ENCODE data around the gene RNF180. TPM values are rescaled to one million over a fixed set of nuclear protein-coding genes. Genes with fewer than 3 reads are reported as not detected.
"Not testable (repeated sequence)": the region's sequence is repeated elsewhere in the genome, so short reads cannot be mapped to it uniquely, and the experiment has no call there.

RNF180 gene
- total RNA-seq, 1 experiment from 2014 or later: 0.30 TPM

DNA sequence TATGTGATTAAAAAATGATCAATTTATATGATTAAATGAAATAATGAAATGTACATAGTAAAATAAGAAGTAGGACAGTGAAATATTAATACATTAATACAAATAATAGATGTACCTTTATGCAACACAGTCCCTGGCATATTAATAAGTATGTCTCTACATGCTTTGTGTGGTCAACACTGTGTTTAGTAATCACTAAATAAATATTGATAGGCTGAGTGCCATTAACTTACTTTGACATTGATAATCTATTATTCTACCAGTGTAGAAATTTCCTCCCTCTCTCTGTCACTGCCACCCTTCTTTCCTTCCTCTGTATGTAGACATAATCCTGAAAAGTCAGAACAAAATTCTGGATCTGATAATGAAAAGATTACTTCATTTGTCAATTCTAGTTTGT is 43.7 kb downstream of the RNF180 start:
- no peaks in the 10 kb centered on the region for H3K79me2 ChIP-seq (ENCODE audit: low read length)
- no peaks in the 10 kb centered on the region for H3K9me2 ChIP-seq (replicated peaks; ENCODE audit: insufficient read depth, low read length)
- H3K4me1 ChIP-seq (ENCODE audit: low read length): no peaks in the 10 kb centered on the region
- no peaks in the 10 kb centered on the region for H3K9me3 ChIP-seq (ENCODE audit: low read length)
- H3K4me2 ChIP-seq (ENCODE audit: low read depth, low read length, poor library complexity, severe bottlenecking): no peak overlapping the region
- no peaks in the 10 kb centered on the region for H3K36me3 ChIP-seq (ENCODE audit: insufficient read depth, low read length)
- H2AFZ ChIP-seq (ENCODE audit: low read length): no peak overlapping the region
- H3K27me3 ChIP-seq (ENCODE audit: low read length): no peaks in the 10 kb centered on the region
- H3K9ac ChIP-seq (ENCODE audit: low read length): no peak overlapping the region
- no peaks in the 10 kb centered on the region for H4K20me1 ChIP-seq (ENCODE audit: insufficient read depth, low read depth, low read length)
- DNase-seq: no peak
- no peak overlapping the region for H3K27ac ChIP-seq (ENCODE audit: low read length)
- no peak overlapping the region for H3K4me3 ChIP-seq (ENCODE audit: low read length)

DNA sequence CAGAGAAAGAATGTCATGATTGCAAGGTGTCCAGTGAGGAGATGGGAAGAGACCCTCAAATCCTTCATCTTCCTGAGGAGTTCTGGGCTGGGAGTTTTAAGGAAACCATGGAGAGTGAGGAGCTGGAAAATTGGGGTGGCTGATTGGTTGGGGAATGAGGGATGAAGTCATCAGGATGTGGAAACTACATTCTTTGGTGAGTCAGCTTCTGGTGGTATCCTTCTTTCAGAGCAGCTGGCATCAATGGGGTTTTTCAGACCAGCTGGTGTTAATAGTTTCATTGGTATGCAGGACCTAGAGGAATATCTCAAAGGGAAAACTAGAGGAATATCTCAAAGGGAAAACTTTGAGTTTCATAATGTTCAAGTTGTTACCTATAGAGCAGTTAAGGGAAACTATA is 45.2 kb downstream of the RNF180 start:
- Histone ChIP-seq H2AFZ (ENCODE audit: low read length) (no peak overlapping the region), H3K4me2 (ENCODE audit: low read depth, low read length, poor library complexity, severe bottlenecking) (no peak overlapping the region), H3K9ac (ENCODE audit: low read length) (no peak overlapping the region), H3K27ac (ENCODE audit: low read length) (no peak overlapping the region), H3K9me3 (ENCODE audit: low read length) (no peaks in the 10 kb centered on the region), H3K79me2 (ENCODE audit: low read length) (no peaks in the 10 kb centered on the region), H3K4me1 (ENCODE audit: low read length) (no peaks in the 10 kb centered on the region), H3K9me2 (replicated peaks; ENCODE audit: insufficient read depth, low read length) (no peaks in the 10 kb centered on the region), H3K36me3 (ENCODE audit: insufficient read depth, low read length) (no peaks in the 10 kb centered on the region), H4K20me1 (ENCODE audit: insufficient read depth, low read depth, low read length) (no peaks in the 10 kb centered on the region), H3K4me3 (ENCODE audit: low read length) (no peak overlapping the region), H3K27me3 (ENCODE audit: low read length) (no peaks in the 10 kb centered on the region)
- no peak for DNase-seq

DNA sequence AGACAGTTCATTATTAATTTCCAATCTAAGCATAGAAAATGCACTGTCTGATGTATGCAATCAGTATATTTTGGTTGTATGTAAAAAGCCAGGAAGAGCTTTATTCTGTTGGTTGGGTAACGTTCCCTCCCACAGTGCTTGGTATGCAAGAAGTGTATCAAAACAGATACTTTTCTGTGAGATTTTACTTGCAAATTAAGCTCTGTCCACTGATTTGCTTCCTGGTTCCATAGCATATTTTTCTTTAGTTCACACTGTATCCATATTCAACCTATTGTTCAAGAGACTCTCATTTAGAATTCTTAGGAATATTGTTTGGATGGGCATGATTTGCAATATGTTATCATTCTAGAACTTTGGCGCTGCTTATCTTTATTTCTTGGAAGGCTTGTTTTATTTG is 47.4 kb downstream of the RNF180 start:
- Histone ChIP-seq H3K4me3 (ENCODE audit: low read length) (no peak overlapping the region), H3K27me3 (ENCODE audit: low read length) (no peaks in the 10 kb centered on the region), H3K27ac (ENCODE audit: low read length) (no peak overlapping the region), H3K9ac (ENCODE audit: low read length) (no peak overlapping the region), H3K4me1 (ENCODE audit: low read length) (no peaks in the 10 kb centered on the region), H3K79me2 (ENCODE audit: low read length) (no peaks in the 10 kb centered on the region), H3K36me3 (ENCODE audit: insufficient read depth, low read length) (no peaks in the 10 kb centered on the region), H3K9me3 (ENCODE audit: low read length) (no peaks in the 10 kb centered on the region), H3K4me2 (ENCODE audit: low read depth, low read length, poor library complexity, severe bottlenecking) (no peak overlapping the region), H4K20me1 (ENCODE audit: insufficient read depth, low read depth, low read length) (no peaks in the 10 kb centered on the region), H3K9me2 (replicated peaks; ENCODE audit: insufficient read depth, low read length) (no peaks in the 10 kb centered on the region; the same call in 1 of the 2 replicates), H2AFZ (ENCODE audit: low read length) (no peak overlapping the region)
- DNase-seq: no peak

DNA sequence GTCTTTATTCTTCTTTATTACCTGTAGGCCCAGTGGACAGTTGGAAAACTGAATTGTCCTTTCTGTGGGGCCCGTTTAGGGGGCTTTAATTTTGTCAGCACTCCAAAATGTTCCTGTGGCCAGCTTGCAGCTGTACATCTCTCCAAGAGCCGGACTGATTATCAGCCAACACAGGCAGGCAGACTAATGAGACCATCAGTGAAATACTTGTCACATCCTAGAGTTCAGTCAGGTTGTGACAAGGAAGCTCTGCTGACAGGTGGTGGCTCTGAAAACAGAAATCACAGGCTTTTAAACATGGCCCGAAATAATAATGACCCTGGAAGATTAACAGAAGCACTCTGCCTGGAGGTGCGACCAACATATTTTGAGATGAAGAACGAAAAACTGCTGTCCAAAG is 47.9 kb downstream of the RNF180 start:
- Histone ChIP-seq H3K36me3 (ENCODE audit: insufficient read depth, low read length) (no peaks in the 10 kb centered on the region), H3K4me1 (ENCODE audit: low read length) (no peaks in the 10 kb centered on the region), H3K27ac (ENCODE audit: low read length) (no peak overlapping the region), H3K9ac (ENCODE audit: low read length) (no peak overlapping the region), H3K4me3 (ENCODE audit: low read length) (no peak overlapping the region), H3K9me2 (replicated peaks; ENCODE audit: insufficient read depth, low read length) (no peaks in the 10 kb centered on the region; the same call in 1 of the 2 replicates), H3K27me3 (ENCODE audit: low read length) (no peaks in the 10 kb centered on the region), H2AFZ (ENCODE audit: low read length) (no peak overlapping the region), H3K9me3 (ENCODE audit: low read length) (no peaks in the 10 kb centered on the region), H4K20me1 (ENCODE audit: insufficient read depth, low read depth, low read length) (no peaks in the 10 kb centered on the region), H3K79me2 (ENCODE audit: low read length) (no peaks in the 10 kb centered on the region), H3K4me2 (ENCODE audit: low read depth, low read length, poor library complexity, severe bottlenecking) (no peak overlapping the region)
- no peak for DNase-seq

DNA sequence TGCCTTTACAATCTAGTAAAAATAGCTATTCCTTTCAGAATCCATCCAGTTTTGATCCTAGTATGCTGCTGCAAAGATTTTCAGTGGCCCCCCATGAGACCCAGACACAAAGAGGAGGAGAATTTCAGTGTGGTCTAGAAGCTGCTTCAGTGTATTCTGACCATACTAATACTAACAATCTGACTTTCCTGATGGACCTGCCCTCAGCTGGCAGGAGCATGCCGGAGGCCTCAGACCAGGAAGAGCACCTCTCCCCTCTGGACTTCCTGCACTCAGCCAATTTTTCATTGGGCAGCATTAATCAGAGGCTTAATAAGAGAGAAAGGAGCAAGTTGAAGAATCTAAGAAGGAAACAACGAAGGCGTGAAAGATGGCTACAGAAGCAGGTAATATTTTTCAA is 48.5 kb downstream of the RNF180 start:
- H3K27me3 ChIP-seq (ENCODE audit: low read length): no peaks in the 10 kb centered on the region
- no peak for DNase-seq
- no peaks in the 10 kb centered on the region for H4K20me1 ChIP-seq (ENCODE audit: insufficient read depth, low read depth, low read length)
- no peaks in the 10 kb centered on the region for H3K9me3 ChIP-seq (ENCODE audit: low read length)
- H2AFZ ChIP-seq (ENCODE audit: low read length): no peak overlapping the region
- H3K79me2 ChIP-seq (ENCODE audit: low read length): no peaks in the 10 kb centered on the region
- H3K9ac ChIP-seq (ENCODE audit: low read length): no peak overlapping the region
- no peaks in the 10 kb centered on the region; the same call in 1 of the 2 replicates for H3K9me2 ChIP-seq (replicated peaks; ENCODE audit: insufficient read depth, low read length)
- no peak overlapping the region for H3K27ac ChIP-seq (ENCODE audit: low read length)
- H3K4me3 ChIP-seq (ENCODE audit: low read length): no peak overlapping the region
- no peak overlapping the region for H3K4me2 ChIP-seq (ENCODE audit: low read depth, low read length, poor library complexity, severe bottlenecking)
- H3K36me3 ChIP-seq (ENCODE audit: insufficient read depth, low read length): no peaks in the 10 kb centered on the region
- no peaks in the 10 kb centered on the region for H3K4me1 ChIP-seq (ENCODE audit: low read length)

DNA sequence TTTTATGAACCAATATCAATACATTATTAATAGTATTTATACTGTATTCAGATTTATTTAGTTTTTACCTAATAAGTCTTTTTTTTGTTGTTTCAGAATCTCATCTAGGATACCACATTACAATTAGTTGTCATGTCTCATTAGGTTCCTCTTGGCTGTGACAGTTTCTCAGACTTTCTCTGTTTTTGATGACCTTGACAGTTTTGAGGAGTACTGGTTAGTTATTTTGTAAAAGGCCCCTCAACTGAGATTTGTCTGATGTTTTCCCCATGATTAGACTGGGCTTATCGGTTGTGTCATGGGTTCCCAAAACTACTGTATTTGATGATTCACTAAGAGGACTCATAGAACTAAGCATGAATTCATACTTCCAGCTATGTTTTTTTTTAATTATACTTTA is 56.3 kb downstream of the RNF180 start:
- H3K4me3 ChIP-seq (ENCODE audit: low read length): no peak overlapping the region
- H3K4me2 ChIP-seq (ENCODE audit: low read depth, low read length, poor library complexity, severe bottlenecking): no peak overlapping the region
- H3K36me3 ChIP-seq (ENCODE audit: insufficient read depth, low read length): no peaks in the 10 kb centered on the region
- DNase-seq: no peak
- no peak overlapping the region for H2AFZ ChIP-seq (ENCODE audit: low read length)
- H3K27me3 ChIP-seq (ENCODE audit: low read length): no peaks in the 10 kb centered on the region
- H3K9me3 ChIP-seq (ENCODE audit: low read length): no peaks in the 10 kb centered on the region
- H4K20me1 ChIP-seq (ENCODE audit: insufficient read depth, low read depth, low read length): no peaks in the 10 kb centered on the region
- H3K27ac ChIP-seq (ENCODE audit: low read length): no peak overlapping the region
- no peaks in the 10 kb centered on the region for H3K79me2 ChIP-seq (ENCODE audit: low read length)
- H3K9me2 ChIP-seq (replicated peaks; ENCODE audit: insufficient read depth, low read length): no peaks in the 10 kb centered on the region; the same call in 1 of the 2 replicates
- H3K9ac ChIP-seq (ENCODE audit: low read length): no peak overlapping the region
- no peaks in the 10 kb centered on the region for H3K4me1 ChIP-seq (ENCODE audit: low read length)

DNA sequence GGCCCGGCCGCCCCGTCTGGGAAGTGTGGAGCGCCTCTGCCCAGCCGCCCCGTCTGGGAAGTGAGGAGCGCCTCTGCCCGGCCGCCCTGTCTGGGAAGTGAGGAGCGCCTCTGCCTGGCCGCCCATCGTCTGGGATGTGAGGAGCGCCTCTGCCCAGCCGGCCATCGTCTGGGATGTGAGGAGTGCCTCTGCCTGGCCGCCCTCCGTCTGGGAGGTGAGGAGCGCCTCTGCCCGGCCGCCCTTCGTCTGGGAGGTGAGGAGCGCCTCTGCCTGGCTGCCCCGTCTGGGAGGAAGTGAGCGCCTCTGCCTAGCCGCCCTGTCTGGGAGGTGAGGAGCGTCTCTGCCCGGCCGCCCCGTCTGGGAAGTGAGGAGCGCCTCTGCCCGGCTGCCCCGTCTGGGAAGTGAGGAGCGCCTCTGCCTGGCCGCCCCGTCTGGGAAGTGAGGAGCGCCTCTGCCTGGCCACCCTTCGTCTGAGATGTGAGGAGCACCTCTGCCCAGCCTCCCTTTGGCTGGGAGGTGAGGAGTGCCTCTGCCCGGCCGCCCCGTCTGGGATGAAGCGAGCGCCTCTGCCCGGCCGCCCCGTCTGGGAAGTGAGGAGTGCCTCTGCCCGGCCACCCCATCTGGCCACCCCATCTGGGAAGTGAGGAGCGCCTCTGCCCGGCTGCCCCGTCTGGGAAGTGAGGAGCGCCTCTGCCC is 59.8 kb downstream of the RNF180 start:
- H3K36me3 ChIP-seq (ENCODE audit: insufficient read depth, low read length); H3K9ac ChIP-seq (ENCODE audit: low read length); H2AFZ ChIP-seq (ENCODE audit: low read length); H4K20me1 ChIP-seq (ENCODE audit: insufficient read depth, low read depth, low read length); H3K4me3 ChIP-seq (ENCODE audit: low read length); H3K9me3 ChIP-seq (ENCODE audit: low read length); H3K9me2 ChIP-seq (replicated peaks; ENCODE audit: insufficient read depth, low read length); H3K27me3 ChIP-seq (ENCODE audit: low read length); DNase-seq; H3K79me2 ChIP-seq (ENCODE audit: low read length); H3K27ac ChIP-seq (ENCODE audit: low read length); H3K4me2 ChIP-seq (ENCODE audit: low read depth, low read length, poor library complexity, severe bottlenecking); H3K4me1 ChIP-seq (ENCODE audit: low read length): not testable (repeated sequence)

DNA sequence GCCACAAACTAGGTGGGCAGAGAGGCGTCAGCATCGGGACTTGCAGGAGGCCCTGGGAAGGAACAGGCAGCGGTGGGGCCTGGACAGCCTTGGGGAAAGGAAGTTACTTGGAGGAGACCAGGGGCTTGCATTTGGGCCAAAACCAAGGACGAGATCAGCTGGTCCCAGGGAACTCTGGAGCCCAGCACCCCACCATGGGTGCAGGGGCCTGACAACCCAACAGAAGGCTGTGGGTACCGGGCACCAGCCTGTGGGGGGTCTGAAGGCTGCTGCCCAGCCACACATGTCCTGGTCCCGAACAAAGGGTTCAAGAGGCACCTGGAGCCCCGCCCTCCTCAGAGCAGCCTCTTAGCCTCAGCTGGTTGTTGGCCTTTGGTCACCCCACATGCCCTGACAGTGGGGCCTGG is 61.5 kb downstream of the RNF180 start:
- not testable (repeated sequence) for H4K20me1 ChIP-seq (ENCODE audit: insufficient read depth, low read depth, low read length); H3K4me1 ChIP-seq (ENCODE audit: low read length); H3K79me2 ChIP-seq (ENCODE audit: low read length); DNase-seq; H3K4me3 ChIP-seq (ENCODE audit: low read length); H3K36me3 ChIP-seq (ENCODE audit: insufficient read depth, low read length); H3K9ac ChIP-seq (ENCODE audit: low read length); H3K27me3 ChIP-seq (ENCODE audit: low read length); H3K9me2 ChIP-seq (replicated peaks; ENCODE audit: insufficient read depth, low read length); H3K4me2 ChIP-seq (ENCODE audit: low read depth, low read length, poor library complexity, severe bottlenecking); H3K9me3 ChIP-seq (ENCODE audit: low read length); H3K27ac ChIP-seq (ENCODE audit: low read length); H2AFZ ChIP-seq (ENCODE audit: low read length)
